GM12801 (cell line): ENCODE results near the gene ITGB6.

Experiments used
- CTCF ChIP-seq: IDR thresholded peaks from one replicate; pipeline ENCODE4 v1.5.1; 2011; ENCODE audit warnings: control low read depth; ENCODE audit not compliant: insufficient read length; ENCODE audit errors: extremely low read depth

ITGB6 gene

DNA sequence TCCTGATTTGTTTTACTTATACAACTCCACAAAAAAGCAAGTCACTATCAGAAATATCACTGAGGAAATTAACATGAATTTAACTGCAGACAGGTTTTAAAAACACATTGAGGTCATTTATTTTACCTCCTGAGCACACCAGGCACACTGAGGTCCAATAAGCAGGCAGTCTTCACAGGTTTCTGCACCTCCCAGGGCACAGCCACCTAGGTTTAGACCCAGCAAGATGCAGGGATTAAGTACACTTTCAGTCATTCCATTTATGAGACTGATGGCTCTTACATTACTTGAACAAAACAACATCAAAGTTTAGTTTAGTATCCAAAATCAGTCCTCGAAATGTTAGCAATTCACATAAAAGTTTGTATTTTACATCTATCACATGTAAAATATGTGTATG is 1.0 kb downstream of the ITGB6 start:
- TF ChIP-seq CTCF = no peak

- no peak for TF ChIP-seq CTCF
Measured at GRCh38 chr2:160197587-160197986, 2.5 kb downstream of the ITGB6 start.

DNA sequence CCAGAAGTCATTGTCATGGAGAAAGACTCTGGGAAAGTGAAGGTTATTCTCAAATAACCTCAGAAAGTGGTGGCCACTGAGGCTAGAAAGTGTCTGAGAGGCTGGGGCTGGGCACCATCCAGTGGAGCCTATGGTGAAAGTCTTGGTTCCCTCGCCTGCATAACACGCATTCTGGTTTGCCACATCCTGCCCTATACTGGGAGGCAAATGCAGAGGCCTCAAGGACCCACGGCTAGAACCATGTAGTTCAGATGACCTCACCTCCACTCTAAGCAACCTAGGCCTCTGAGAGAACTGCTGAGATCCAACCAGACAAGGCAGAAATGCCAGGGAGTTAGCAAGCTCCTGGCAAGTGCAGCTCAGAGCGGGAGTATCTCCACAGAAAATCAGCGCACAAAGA is 5.1 kb downstream of the ITGB6 start:
- no peak for TF ChIP-seq CTCF

GRCh38 chr2:160194351-160194750 is 5.7 kb downstream of the ITGB6 start:
- no peak for TF ChIP-seq CTCF

- TF ChIP-seq CTCF = no peak
Measured at GRCh38 chr2:160180172-160180571, 19.9 kb downstream of the ITGB6 start.

- no peak for TF ChIP-seq CTCF
Measured at GRCh38 chr2:160175169-160176134, 24.6 kb downstream of the ITGB6 start.

DNA sequence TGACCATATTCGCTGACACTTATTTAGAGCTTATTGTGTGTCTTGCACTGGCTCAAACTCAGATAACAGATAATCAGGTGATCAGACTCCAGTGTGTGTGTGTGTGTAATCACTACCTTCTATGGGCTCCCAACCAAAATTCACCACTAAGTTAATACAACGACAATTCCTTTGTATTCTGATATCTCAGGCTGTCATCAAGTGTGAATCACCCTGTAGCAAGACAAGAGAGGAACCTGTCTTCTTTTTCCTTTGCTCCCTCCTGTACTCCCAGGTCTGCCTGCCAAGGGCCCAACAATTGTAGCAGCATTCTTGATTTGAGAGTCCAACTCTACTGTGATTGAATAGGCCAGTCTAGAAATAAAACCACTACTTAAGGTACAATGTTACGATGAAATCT is 25.8 kb downstream of the ITGB6 start:
- TF ChIP-seq CTCF = no peak
